Sigmoid colon (tissue), 7 donors: ENCODE measurements around the gene PTBP3. TPM values are rescaled to one million over a fixed set of nuclear protein-coding genes. Genes with fewer than 3 reads are reported as not detected.

Experiments
- DNase-seq: peaks from one replicate; pipeline ENCODE4 v3.0.0-alpha.2; 2019
- H3K27ac ChIP-seq, 4 donors: fragments of 200-600 bp; sonication (generic); one replicate each; pipeline ENCODE4 v1.5.1; 2016 to 2019; ENCODE audit warnings: mild to moderate bottlenecking in 1 of 4
- H3K27me3 ChIP-seq, 3 donors: fragments of 200-600 bp; sonication (generic); one replicate each; pipeline ENCODE4 v1.5.1; 2019; ENCODE audit warnings: mild to moderate bottlenecking in 1 of 3
- H3K36me3 ChIP-seq, 4 donors: fragments of 200-600 bp; sonication (generic); one replicate each; pipeline ENCODE4 v1.5.1; 2016 to 2019
- H3K4me1 ChIP-seq, 4 donors: fragments of 200-600 bp; sonication (generic); one replicate each; pipeline ENCODE4 v1.5.1; 2017 to 2019
- H3K4me3 ChIP-seq, 4 donors: fragments of 200-600 bp; sonication (generic); one replicate each; pipeline ENCODE4 v1.5.1; 2017 to 2019; ENCODE audit warnings: mild to moderate bottlenecking in 2 of 4, moderate library complexity in 1 of 4
- H3K9me3 ChIP-seq, 4 donors: fragments of 200-600 bp in 3 of 4; sonication (generic) in 3 of 4; one replicate each; pipeline versions ENCODE4 v1.5.1 to v1.6.1; 2013 to 2019
- EP300 ChIP-seq, 4 donors: sonication (generic); formaldehyde crosslinking; IDR thresholded peaks; one replicate each; pipeline ENCODE4 v1.6.1; 2017; ENCODE audit warnings: antibody characterized with exemption in 4 of 4
- POLR2A ChIP-seq, 2 donors: fragments of 450-650 bp; IDR thresholded peaks; one replicate each; pipeline ENCODE4 v1.6.1; 2016; ENCODE audit warnings: antibody characterized with exemption in 2 of 2, mild to moderate bottlenecking in 2 of 2, moderate library complexity in 2 of 2
- POLR2AphosphoS5 ChIP-seq, 4 donors: sonication (generic); formaldehyde crosslinking; IDR thresholded peaks; one replicate each; pipeline ENCODE4 v1.6.1; 2017; ENCODE audit warnings: antibody characterized with exemption in 4 of 4
- WGBS, 2 donors: extraction: QIAGEN DNeasy Blood & Tissue Kit; methylation state at CpG; one replicate each; pipeline ENCODE4 v1.1.7; 2013; 5-methylcytosine and 5-hydroxymethylcytosine counted together
- intact Hi-C: fragments of 100-400 bp; cut with DNase I; formaldehyde crosslinking; loops from one replicate; pipeline ENCODE4 v1.15.1; 2023
- polyA plus RNA-seq, 3 donors: library from polyadenylated mRNA; stranded (reverse); fragments of 200-250 nt; gene quantifications; one replicate each; pipeline ENCODE4 v1.2.3, GENCODE V29; 2013
- total RNA-seq, 4 donors: library from RNA; depleted of rRNA; stranded (reverse); fragments of >200 nt; gene quantifications; one replicate each; pipeline ENCODE4 v1.1.0, GENCODE V29; 2016
- TF ChIP-seq, protein P1 (sequence below), 4 experiments: fragments of 450-650 bp in 3 of 4; fragments of 200-600 bp in 1 of 4; IDR thresholded peaks; one replicate each; pipeline ENCODE4 v1.5.1; 2016 to 2019; ENCODE audit warnings: antibody characterized with exemption in 4 of 4, mild to moderate bottlenecking in 3 of 4, moderate library complexity in 2 of 4
- donor health status: healthy with polysubstance abuse.
- donor health status: Bipolar disorder and iron deficiency.
- donor health status: healthy.

PTBP3 gene
- total and polyA plus RNA-seq, 7 donors = 19.4 to 42.5 (median 24.0) TPM

DNA sequence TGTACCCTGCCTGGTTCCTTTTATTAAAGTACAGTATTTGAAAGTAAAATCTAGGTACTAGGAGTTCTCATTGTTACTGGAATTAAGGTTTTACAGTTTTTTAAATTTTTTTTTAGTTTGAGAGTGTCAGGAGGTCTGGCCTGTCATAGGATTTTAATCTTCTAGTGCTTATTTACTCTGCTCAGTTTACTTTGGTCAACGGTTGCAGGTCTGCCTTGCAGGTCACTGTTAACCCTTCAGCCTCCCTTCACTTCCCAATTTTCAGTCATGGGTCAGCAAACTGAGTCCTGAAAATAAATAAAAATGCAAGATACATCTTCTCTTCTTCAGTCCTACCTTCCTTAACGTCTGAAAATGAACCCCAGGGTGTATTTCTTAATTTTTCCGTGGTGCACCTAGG, 18.8 kb upstream of the PTBP3 start:
- no peak for DNase-seq
- Histone ChIP-seq H3K4me1 (peaks cover 0 to 10% (median 0%) of the 10 kb centered on the region in 4 donors), H3K27me3 (no peaks in the 10 kb centered on the region), H3K36me3 (no peaks in the 10 kb centered on the region), H3K27ac (no peak overlapping the region), H3K9me3 (no peaks in the 10 kb centered on the region), H3K4me3 (no peak overlapping the region)
- TF ChIP-seq POLR2AphosphoS5 (IDR thresholded peaks at IDR 0.05) (no peak), POLR2A (IDR thresholded peaks at IDR 0.05) (no peak), EP300 (IDR thresholded peaks at IDR 0.05) (no peak)
- TF ChIP-seq, protein P1, sequence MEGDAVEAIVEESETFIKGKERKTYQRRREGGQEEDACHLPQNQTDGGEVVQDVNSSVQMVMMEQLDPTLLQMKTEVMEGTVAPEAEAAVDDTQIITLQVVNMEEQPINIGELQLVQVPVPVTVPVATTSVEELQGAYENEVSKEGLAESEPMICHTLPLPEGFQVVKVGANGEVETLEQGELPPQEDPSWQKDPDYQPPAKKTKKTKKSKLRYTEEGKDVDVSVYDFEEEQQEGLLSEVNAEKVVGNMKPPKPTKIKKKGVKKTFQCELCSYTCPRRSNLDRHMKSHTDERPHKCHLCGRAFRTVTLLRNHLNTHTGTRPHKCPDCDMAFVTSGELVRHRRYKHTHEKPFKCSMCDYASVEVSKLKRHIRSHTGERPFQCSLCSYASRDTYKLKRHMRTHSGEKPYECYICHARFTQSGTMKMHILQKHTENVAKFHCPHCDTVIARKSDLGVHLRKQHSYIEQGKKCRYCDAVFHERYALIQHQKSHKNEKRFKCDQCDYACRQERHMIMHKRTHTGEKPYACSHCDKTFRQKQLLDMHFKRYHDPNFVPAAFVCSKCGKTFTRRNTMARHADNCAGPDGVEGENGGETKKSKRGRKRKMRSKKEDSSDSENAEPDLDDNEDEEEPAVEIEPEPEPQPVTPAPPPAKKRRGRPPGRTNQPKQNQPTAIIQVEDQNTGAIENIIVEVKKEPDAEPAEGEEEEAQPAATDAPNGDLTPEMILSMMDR (IDR thresholded peaks at IDR 0.05) = no peak
- intact Hi-C loops = no loop called here
- 55 to 71% methylated on average over 3 of the region's 3 CpGs for WGBS, 2 donors

GRCh38 chr9:112351184-112351583, 17.8 kb upstream of the PTBP3 start:
- intact Hi-C loops = no loop called here
- 62 to 81% methylated on average over 3 of the region's 3 CpGs for WGBS, 2 donors
- Histone ChIP-seq H3K9me3 (no peaks in the 10 kb centered on the region), H3K36me3 (no peaks in the 10 kb centered on the region), H3K27ac (no peak overlapping the region), H3K4me1 (peaks cover 0 to 10% (median 0%) of the 10 kb centered on the region in 4 donors), H3K4me3 (no peak overlapping the region), H3K27me3 (no peaks in the 10 kb centered on the region)
- TF ChIP-seq POLR2A (IDR thresholded peaks at IDR 0.05) (no peak), EP300 (IDR thresholded peaks at IDR 0.05) (no peak), POLR2AphosphoS5 (IDR thresholded peaks at IDR 0.05) (no peak)
- TF ChIP-seq, protein P1 (IDR thresholded peaks at IDR 0.05) = no peak
- no peak for DNase-seq

DNA sequence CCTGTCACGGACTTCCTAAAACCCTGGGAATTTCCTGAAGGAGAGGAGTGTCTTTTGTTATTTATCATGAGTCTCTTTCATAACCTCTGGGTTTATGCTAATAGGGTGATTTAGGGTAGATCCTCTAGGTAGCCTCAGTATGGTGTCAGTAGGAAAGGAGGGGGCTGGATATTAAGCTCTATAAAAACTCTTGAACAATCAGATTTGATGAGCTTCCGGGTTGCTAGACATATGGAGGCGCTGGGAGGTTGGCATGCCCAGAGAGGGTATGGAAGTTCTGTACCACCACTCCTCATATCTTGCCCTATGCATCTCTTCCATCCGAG, 15.6 kb upstream of the PTBP3 start:
- Histone ChIP-seq H3K27me3 (no peaks in the 10 kb centered on the region), H3K4me1 (peaks cover 0 to 10% (median 0%) of the 10 kb centered on the region in 4 donors), H3K36me3 (no peaks in the 10 kb centered on the region), H3K9me3 (no peaks in the 10 kb centered on the region), H3K4me3 (peak overlapping the region in 2 of 4 donors; percentile 41 to 46), H3K27ac (peak overlapping the region in 1 of 4 donors; percentile 40)
- TF ChIP-seq POLR2AphosphoS5 (IDR thresholded peaks at IDR 0.05) (no peak), POLR2A (IDR thresholded peaks at IDR 0.05) (no peak), EP300 (IDR thresholded peaks at IDR 0.05) (no peak)
- TF ChIP-seq, protein P1 (IDR thresholded peaks at IDR 0.05) = no peak
- DNase-seq = no peak
- intact Hi-C loops = no loop called here
- WGBS, 2 donors = 54 to 64% methylated on average over 4 of the region's 4 CpGs

DNA sequence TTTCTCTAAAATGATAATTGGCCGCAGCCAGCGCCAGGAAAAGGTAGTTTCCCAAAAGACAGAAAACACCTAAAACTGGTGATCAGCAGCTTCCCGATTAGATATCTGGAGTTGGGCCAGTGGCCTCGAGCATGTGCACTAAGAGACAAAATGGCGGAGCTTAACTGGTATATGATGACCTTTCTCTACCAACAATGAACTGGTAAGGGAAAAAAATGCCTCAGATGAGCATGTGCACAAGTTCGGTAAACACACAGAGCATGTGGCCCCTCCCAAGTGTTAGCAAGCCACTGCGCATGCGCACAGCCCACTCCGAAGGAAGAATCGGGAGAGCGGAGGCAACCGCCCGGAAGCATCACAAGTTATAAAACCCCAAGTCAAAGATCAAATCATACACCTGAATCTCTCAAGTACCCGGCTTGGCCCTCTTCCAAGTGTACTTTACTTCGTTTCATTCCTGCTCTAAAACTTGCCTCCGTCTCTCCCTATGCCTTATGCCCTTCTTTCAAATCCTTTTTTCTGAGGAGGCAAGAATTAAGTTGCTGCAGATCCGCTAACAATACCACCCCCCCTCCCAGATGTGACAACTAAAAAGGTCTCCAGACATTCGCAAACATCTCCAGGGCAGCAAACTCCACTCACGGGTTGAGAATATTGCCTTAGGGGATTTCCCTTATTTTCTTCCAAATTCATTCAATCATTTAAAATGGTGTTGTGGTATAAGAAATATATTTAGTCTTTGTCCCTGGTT, 15.0 kb upstream of the PTBP3 start:
- Histone ChIP-seq H3K27me3 (no peaks in the 10 kb centered on the region), H3K4me1 (peaks cover 0 to 10% (median 0%) of the 10 kb centered on the region in 4 donors), H3K4me3 (peak overlapping the region; percentile 5 to 46 (median 42)), H3K27ac (peak overlapping the region in 1 of 4 donors; percentile 40), H3K9me3 (no peaks in the 10 kb centered on the region), H3K36me3 (no peaks in the 10 kb centered on the region)
- DNase-seq = peak; percentile 88
- intact Hi-C loops = no loop called here
- TF ChIP-seq POLR2AphosphoS5 (IDR thresholded peaks at IDR 0.05) = peak in 1 of 4 donors; percentile 38
- TF ChIP-seq, protein P1 (IDR thresholded peaks at IDR 0.05) = no peak
- TF ChIP-seq EP300 (IDR thresholded peaks at IDR 0.05) = no peak
- WGBS, 2 donors = 19 to 36% methylated on average over 19 of the region's 19 CpGs

DNA sequence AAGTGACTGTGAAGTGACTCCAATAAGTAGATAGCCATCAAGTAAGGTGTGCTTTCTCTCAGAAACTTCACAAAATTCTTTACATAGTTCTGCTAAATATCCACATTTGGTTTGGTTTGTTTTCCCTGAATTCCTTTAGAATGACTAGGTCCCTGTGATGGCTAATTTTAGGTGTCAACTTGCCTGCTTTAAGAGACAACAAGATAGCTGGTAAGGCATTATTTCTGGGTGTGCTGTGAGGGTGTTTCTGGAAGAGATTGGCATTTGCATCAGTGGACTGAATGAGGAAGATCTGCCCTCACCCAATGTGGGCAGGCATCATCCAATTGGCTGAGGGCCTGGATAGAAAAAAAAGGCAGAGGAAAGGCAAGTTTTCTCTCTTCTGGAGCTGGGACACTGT, 8.3 kb upstream of the PTBP3 start:
- H3K27ac ChIP-seq = no peak overlapping the region
- no peak for DNase-seq
- intact Hi-C loops = no loop called here

More for the DNA sequence above, 8.3 kb upstream of the PTBP3 start:
- H3K4me1 ChIP-seq = no peaks in the 10 kb centered on the region
- no peaks in the 10 kb centered on the region for H3K27me3 ChIP-seq
- no peaks in the 10 kb centered on the region for H3K9me3 ChIP-seq
- H3K36me3 ChIP-seq = no peaks in the 10 kb centered on the region
- H3K4me3 ChIP-seq = no peak overlapping the region
- TF ChIP-seq EP300 (IDR thresholded peaks at IDR 0.05) (no peak), POLR2A (IDR thresholded peaks at IDR 0.05) (no peak), POLR2AphosphoS5 (IDR thresholded peaks at IDR 0.05) (no peak)
- TF ChIP-seq, protein P1 (IDR thresholded peaks at IDR 0.05) = no peak
